ENCODE data around the gene CAPRIN2.

The CAPRIN2 gene

GRCh38 chr12:30764251-30764650 is 9.5 kb upstream of the CAPRIN2 start:
- Histone ChIP-seq H3F3A (ENCODE audit: insufficient read depth, low read length) (no peaks in the 10 kb centered on the region), H2AFZ (ENCODE audit: low read length) (no peak overlapping the region), H3K27me3 (replicated peaks; ENCODE audit: insufficient read depth, low read length) (no peaks in the 10 kb centered on the region), H3K4me1 (ENCODE audit: low read length) (no peaks in the 10 kb centered on the region), H3K27ac (ENCODE audit: low read length) (no peak overlapping the region), H3K36me3 (replicated peaks; ENCODE audit: insufficient read depth, low read length) (no peaks in the 10 kb centered on the region), H3K4me3 (ENCODE audit: low read length) (no peak overlapping the region), H3K4me2 (ENCODE audit: low read depth, low read length) (no peak overlapping the region), H3K9ac (ENCODE audit: low read length) (no peak overlapping the region), H3K9me2 (replicated peaks; ENCODE audit: insufficient read depth, low read length) (no peaks in the 10 kb centered on the region), H3K79me2 (ENCODE audit: low read length) (no peaks in the 10 kb centered on the region), H4K20me1 (ENCODE audit: insufficient read depth, low read length) (no peaks in the 10 kb centered on the region), H3K9me3 (replicated peaks; ENCODE audit: insufficient read depth, low read length) (no peaks in the 10 kb centered on the region)
- no peak for DNase-seq
- TF ChIP-seq EZH2phosphoT487 (IDR thresholded peaks at IDR 0.05; ENCODE audit: low read length): no peak
- no peak for TF ChIP-seq CTCF (IDR thresholded peaks at IDR 0.05; ENCODE audit: low read length)
- no peak for TF ChIP-seq EZH2 (optimal IDR thresholded peaks at IDR 0.05; ENCODE audit: low read depth, low read length)

GRCh38 chr12:30763053-30763452 is 8.3 kb upstream of the CAPRIN2 start:
- H3K4me2 ChIP-seq (ENCODE audit: low read depth, low read length): no peak overlapping the region
- no peaks in the 10 kb centered on the region for H3F3A ChIP-seq (ENCODE audit: insufficient read depth, low read length)
- no peak overlapping the region for H3K9ac ChIP-seq (ENCODE audit: low read length)
- no peak overlapping the region for H3K4me3 ChIP-seq (ENCODE audit: low read length)
- no peaks in the 10 kb centered on the region for H3K4me1 ChIP-seq (ENCODE audit: low read length)
- no peaks in the 10 kb centered on the region for H3K9me2 ChIP-seq (replicated peaks; ENCODE audit: insufficient read depth, low read length)
- no peak overlapping the region for H2AFZ ChIP-seq (ENCODE audit: low read length)
- TF ChIP-seq EZH2phosphoT487 (IDR thresholded peaks at IDR 0.05; ENCODE audit: low read length) (no peak), EZH2 (optimal IDR thresholded peaks at IDR 0.05; ENCODE audit: low read depth, low read length) (no peak), CTCF (IDR thresholded peaks at IDR 0.05; ENCODE audit: low read length) (no peak)
- no peak overlapping the region for H3K27ac ChIP-seq (ENCODE audit: low read length)
- DNase-seq: no peak
- no peaks in the 10 kb centered on the region for H4K20me1 ChIP-seq (ENCODE audit: insufficient read depth, low read length)
- H3K27me3 ChIP-seq (replicated peaks; ENCODE audit: insufficient read depth, low read length): no peaks in the 10 kb centered on the region
- no peaks in the 10 kb centered on the region for H3K9me3 ChIP-seq (replicated peaks; ENCODE audit: insufficient read depth, low read length)
- no peaks in the 10 kb centered on the region for H3K36me3 ChIP-seq (replicated peaks; ENCODE audit: insufficient read depth, low read length)
- H3K79me2 ChIP-seq (ENCODE audit: low read length): no peaks in the 10 kb centered on the region

GRCh38 chr12:30761730-30762129 is 7.0 kb upstream of the CAPRIN2 start:
- Histone ChIP-seq H3K9me2 (replicated peaks; ENCODE audit: insufficient read depth, low read length) (no peaks in the 10 kb centered on the region), H2AFZ (ENCODE audit: low read length) (no peak overlapping the region), H3K4me3 (ENCODE audit: low read length) (no peak overlapping the region), H3K9me3 (replicated peaks; ENCODE audit: insufficient read depth, low read length) (no peaks in the 10 kb centered on the region), H3F3A (ENCODE audit: insufficient read depth, low read length) (no peaks in the 10 kb centered on the region), H3K36me3 (replicated peaks; ENCODE audit: insufficient read depth, low read length) (no peaks in the 10 kb centered on the region), H3K4me1 (ENCODE audit: low read length) (no peaks in the 10 kb centered on the region), H4K20me1 (ENCODE audit: insufficient read depth, low read length) (no peaks in the 10 kb centered on the region), H3K79me2 (ENCODE audit: low read length) (no peaks in the 10 kb centered on the region), H3K27ac (ENCODE audit: low read length) (no peak overlapping the region), H3K9ac (ENCODE audit: low read length) (no peak overlapping the region), H3K4me2 (ENCODE audit: low read depth, low read length) (no peak overlapping the region), H3K27me3 (replicated peaks; ENCODE audit: insufficient read depth, low read length) (no peaks in the 10 kb centered on the region)
- TF ChIP-seq EZH2phosphoT487 (IDR thresholded peaks at IDR 0.05; ENCODE audit: low read length) (no peak), CTCF (IDR thresholded peaks at IDR 0.05; ENCODE audit: low read length) (no peak)
- no peak for DNase-seq
